Measurements from ENCODE around the gene BEGAIN.

Gene BEGAIN

GRCh38 chr14:100612986-100613385 is 25.8 kb upstream of the BEGAIN start:
- Histone ChIP-seq H3K4me3 (ENCODE audit: low read length) (no peak overlapping the region), H3K36me3 (ENCODE audit: insufficient read depth, low read depth, low read length) (no peaks in the 10 kb centered on the region), H3K9me3 (ENCODE audit: insufficient read depth, low read depth, low read length) (no peaks in the 10 kb centered on the region), H3K4me1 (ENCODE audit: insufficient read depth, low read length) (no peaks in the 10 kb centered on the region; the same call in 1 of the 2 replicates), H3K27ac (ENCODE audit: low read length) (no peak overlapping the region), H3K9ac (ENCODE audit: low read depth, low read length) (no peak overlapping the region), H3K27me3 (ENCODE audit: insufficient read depth, low read length) (peaks cover 10% of the 10 kb centered on the region)

GRCh38 chr14:100611811-100612480 is 24.7 kb upstream of the BEGAIN start:
- H3K4me1 ChIP-seq (ENCODE audit: insufficient read depth, low read length), result no peaks in the 10 kb centered on the region
- no peaks in the 10 kb centered on the region for H3K36me3 ChIP-seq (ENCODE audit: insufficient read depth, low read depth, low read length)
- H3K27me3 ChIP-seq (ENCODE audit: insufficient read depth, low read length), result peaks cover 4% of the 10 kb centered on the region; the same call in 1 of the 2 replicates
- H3K9me3 ChIP-seq (ENCODE audit: insufficient read depth, low read depth, low read length), result no peaks in the 10 kb centered on the region
- no peak overlapping the region for H3K4me3 ChIP-seq (ENCODE audit: low read length)
- no peak overlapping the region for H3K9ac ChIP-seq (ENCODE audit: low read depth, low read length)
- H3K27ac ChIP-seq (ENCODE audit: low read length), result no peak overlapping the region

DNA sequence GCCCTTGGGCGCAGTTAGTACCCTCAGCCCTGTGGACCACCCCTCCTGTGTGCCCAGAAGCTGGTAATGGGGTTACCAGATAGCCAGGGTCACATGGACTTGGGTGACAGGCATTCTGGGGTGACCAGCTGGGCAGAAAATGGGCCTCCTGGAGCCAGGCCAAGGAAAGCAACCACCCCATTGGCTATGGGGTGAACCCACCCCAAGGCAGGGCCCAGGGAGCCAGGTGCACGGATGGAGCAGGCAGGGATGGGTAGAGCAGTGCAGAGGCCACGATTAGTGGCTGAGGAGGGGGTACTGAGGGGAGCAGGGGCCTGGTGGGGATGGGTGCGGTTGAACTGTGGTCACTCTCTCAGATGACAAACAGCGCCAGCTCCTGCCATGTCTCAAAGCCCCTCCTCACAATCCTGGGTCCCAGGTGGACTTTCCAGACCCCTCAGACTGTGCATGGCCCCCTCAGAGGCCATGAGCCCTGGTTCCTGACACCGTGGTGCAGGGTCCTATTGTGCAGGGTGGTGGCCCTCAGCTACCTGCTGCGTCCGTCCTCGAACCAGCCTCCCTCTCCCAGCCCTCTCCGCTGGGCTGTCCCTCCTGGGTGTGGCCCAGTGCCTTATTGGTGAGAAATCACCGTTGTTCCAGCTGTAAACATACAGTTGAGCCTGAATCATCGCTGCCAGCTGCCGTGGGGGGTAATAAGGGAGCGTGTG is 23.4 kb upstream of the BEGAIN start:
- Histone ChIP-seq H3K9ac (ENCODE audit: low read depth, low read length) (no peak overlapping the region), H3K27ac (ENCODE audit: low read length) (no peak overlapping the region), H3K36me3 (ENCODE audit: insufficient read depth, low read depth, low read length) (no peaks in the 10 kb centered on the region), H3K9me3 (ENCODE audit: insufficient read depth, low read depth, low read length) (no peaks in the 10 kb centered on the region), H3K27me3 (ENCODE audit: insufficient read depth, low read length) (no peaks in the 10 kb centered on the region), H3K4me1 (ENCODE audit: insufficient read depth, low read length) (no peaks in the 10 kb centered on the region), H3K4me3 (ENCODE audit: low read length) (no peak overlapping the region)

GRCh38 chr14:100609941-100610391 is 22.7 kb upstream of the BEGAIN start:
- Histone ChIP-seq H3K27me3 (ENCODE audit: insufficient read depth, low read length) (no peaks in the 10 kb centered on the region), H3K4me3 (ENCODE audit: low read length) (no peak overlapping the region), H3K36me3 (ENCODE audit: insufficient read depth, low read depth, low read length) (no peaks in the 10 kb centered on the region), H3K4me1 (ENCODE audit: insufficient read depth, low read length) (no peaks in the 10 kb centered on the region), H3K9ac (ENCODE audit: low read depth, low read length) (no peak overlapping the region), H3K27ac (ENCODE audit: low read length) (no peak overlapping the region), H3K9me3 (ENCODE audit: insufficient read depth, low read depth, low read length) (no peaks in the 10 kb centered on the region)

DNA sequence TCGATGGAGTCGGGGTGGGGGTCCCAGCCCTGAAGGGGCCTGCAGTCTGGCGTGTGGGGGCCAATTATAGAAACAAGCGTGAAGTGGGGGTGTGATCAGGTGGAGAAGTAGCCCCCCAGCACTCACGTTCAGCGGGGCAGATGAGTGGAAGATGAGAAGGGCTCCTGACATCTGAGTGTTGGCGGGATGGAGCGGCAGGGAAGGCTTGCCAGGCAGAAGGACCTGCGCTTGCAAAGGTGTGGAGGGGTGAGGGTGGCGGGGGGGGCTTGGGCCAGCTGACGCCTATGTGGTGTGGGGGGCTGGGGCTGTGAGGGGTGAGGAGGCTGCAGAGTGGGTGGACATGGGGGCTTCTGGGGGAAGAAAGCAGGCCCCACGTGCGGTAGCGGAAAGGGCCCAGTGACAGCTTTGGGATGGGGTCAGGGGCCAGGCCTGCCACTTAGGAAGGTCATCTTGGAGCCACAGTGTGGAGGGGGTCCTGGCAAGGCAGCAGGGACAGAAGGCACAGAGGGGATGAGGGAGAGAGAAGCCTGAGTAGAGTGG is 22.2 kb upstream of the BEGAIN start:
- H3K36me3 ChIP-seq (ENCODE audit: insufficient read depth, low read depth, low read length), result no peaks in the 10 kb centered on the region
- no peaks in the 10 kb centered on the region for H3K4me1 ChIP-seq (ENCODE audit: insufficient read depth, low read length)
- H3K27me3 ChIP-seq (ENCODE audit: insufficient read depth, low read length), result no peaks in the 10 kb centered on the region
- no peak overlapping the region for H3K27ac ChIP-seq (ENCODE audit: low read length)
- H3K9ac ChIP-seq (ENCODE audit: low read depth, low read length), result no peak overlapping the region
- H3K4me3 ChIP-seq (ENCODE audit: low read length), result no peak overlapping the region
- no peaks in the 10 kb centered on the region for H3K9me3 ChIP-seq (ENCODE audit: insufficient read depth, low read depth, low read length)

- Histone ChIP-seq H3K4me3 (ENCODE audit: low read length) (no peak overlapping the region), H3K4me1 (ENCODE audit: insufficient read depth, low read length) (no peaks in the 10 kb centered on the region), H3K9ac (ENCODE audit: low read depth, low read length) (no peak overlapping the region), H3K9me3 (ENCODE audit: insufficient read depth, low read depth, low read length) (no peaks in the 10 kb centered on the region), H3K27ac (ENCODE audit: low read length) (no peak overlapping the region), H3K27me3 (ENCODE audit: insufficient read depth, low read length) (no peaks in the 10 kb centered on the region; the same call in 1 of the 2 replicates), H3K36me3 (ENCODE audit: insufficient read depth, low read depth, low read length) (no peaks in the 10 kb centered on the region)
Measured at GRCh38 chr14:100608586-100609330, 21.5 kb upstream of the BEGAIN start.

GRCh38 chr14:100608064-100608463 is 20.8 kb upstream of the BEGAIN start:
- no peaks in the 10 kb centered on the region; the same call in 1 of the 2 replicates for H3K27me3 ChIP-seq (ENCODE audit: insufficient read depth, low read length)
- no peaks in the 10 kb centered on the region for H3K36me3 ChIP-seq (ENCODE audit: insufficient read depth, low read depth, low read length)
- H3K27ac ChIP-seq (ENCODE audit: low read length), result no peak overlapping the region
- no peak overlapping the region for H3K4me3 ChIP-seq (ENCODE audit: low read length)
- no peak overlapping the region for H3K9ac ChIP-seq (ENCODE audit: low read depth, low read length)
- no peaks in the 10 kb centered on the region for H3K9me3 ChIP-seq (ENCODE audit: insufficient read depth, low read depth, low read length)
- no peaks in the 10 kb centered on the region for H3K4me1 ChIP-seq (ENCODE audit: insufficient read depth, low read length)

DNA sequence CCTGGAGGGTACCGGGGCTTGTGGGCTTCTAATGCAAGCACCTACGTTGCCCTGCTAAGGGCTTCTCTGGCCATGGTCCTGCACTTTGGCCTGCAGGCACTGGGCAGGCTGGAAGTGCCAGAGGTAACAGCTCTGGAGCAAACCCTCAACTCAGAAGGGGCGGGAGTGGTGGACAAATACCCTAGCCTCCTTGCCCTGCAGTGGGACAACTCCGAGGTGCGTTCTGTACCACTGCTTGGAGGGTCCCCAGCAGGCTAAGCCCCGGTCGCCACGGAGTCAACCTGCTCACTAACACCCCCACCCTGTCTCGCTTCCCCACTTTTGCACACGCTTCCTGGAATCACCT is 20.4 kb upstream of the BEGAIN start:
- no peak overlapping the region for H3K4me3 ChIP-seq (ENCODE audit: low read length)
- H3K9me3 ChIP-seq (ENCODE audit: insufficient read depth, low read depth, low read length), result no peaks in the 10 kb centered on the region
- H3K27ac ChIP-seq (ENCODE audit: low read length), result no peak overlapping the region
- H3K9ac ChIP-seq (ENCODE audit: low read depth, low read length), result no peak overlapping the region
- no peaks in the 10 kb centered on the region for H3K4me1 ChIP-seq (ENCODE audit: insufficient read depth, low read length)
- no peaks in the 10 kb centered on the region; the same call in 1 of the 2 replicates for H3K27me3 ChIP-seq (ENCODE audit: insufficient read depth, low read length)
- H3K36me3 ChIP-seq (ENCODE audit: insufficient read depth, low read depth, low read length), result no peaks in the 10 kb centered on the region

GRCh38 chr14:100606687-100607610 is 19.7 kb upstream of the BEGAIN start:
- Histone ChIP-seq H3K27ac (ENCODE audit: low read length) (no peak overlapping the region), H3K9ac (ENCODE audit: low read depth, low read length) (no peak overlapping the region), H3K4me1 (ENCODE audit: insufficient read depth, low read length) (no peaks in the 10 kb centered on the region), H3K9me3 (ENCODE audit: insufficient read depth, low read depth, low read length) (no peaks in the 10 kb centered on the region), H3K4me3 (ENCODE audit: low read length) (no peak overlapping the region), H3K36me3 (ENCODE audit: insufficient read depth, low read depth, low read length) (no peaks in the 10 kb centered on the region), H3K27me3 (ENCODE audit: insufficient read depth, low read length) (no peaks in the 10 kb centered on the region; the same call in 1 of the 2 replicates)

- no peaks in the 10 kb centered on the region for H3K36me3 ChIP-seq (ENCODE audit: insufficient read depth, low read depth, low read length)
- H3K9ac ChIP-seq (ENCODE audit: low read depth, low read length), result no peak overlapping the region
- H3K27ac ChIP-seq (ENCODE audit: low read length), result no peak overlapping the region
- H3K9me3 ChIP-seq (ENCODE audit: insufficient read depth, low read depth, low read length), result no peaks in the 10 kb centered on the region
- no peaks in the 10 kb centered on the region for H3K4me1 ChIP-seq (ENCODE audit: insufficient read depth, low read length)
- H3K27me3 ChIP-seq (ENCODE audit: insufficient read depth, low read length), result no peaks in the 10 kb centered on the region; the same call in 1 of the 2 replicates
- no peak overlapping the region for H3K4me3 ChIP-seq (ENCODE audit: low read length)
Measured at GRCh38 chr14:100605706-100606686, 18.8 kb upstream of the BEGAIN start.

All from iPS-20b (cell line).